ENCODE data around the gene TMEM121. TPM values are rescaled to one million over a fixed set of nuclear protein-coding genes. Genes with fewer than 3 reads are reported as not detected.

Gene TMEM121
- polyA plus RNA-seq, 1 donor, result 2.8 TPM

- DNase-seq, result no peak
These were observed 29.4 kb upstream of the TMEM121 start for GRCh38 chr14:105496831-105497591.

- no peak for DNase-seq
These were observed 28.5 kb upstream of the TMEM121 start for GRCh38 chr14:105497671-105498429.

- no peak for DNase-seq
These were observed 27.7 kb upstream of the TMEM121 start for GRCh38 chr14:105498430-105499255.

- no peak for DNase-seq
These were observed 26.9 kb upstream of the TMEM121 start for GRCh38 chr14:105499256-105500035.

DNA sequence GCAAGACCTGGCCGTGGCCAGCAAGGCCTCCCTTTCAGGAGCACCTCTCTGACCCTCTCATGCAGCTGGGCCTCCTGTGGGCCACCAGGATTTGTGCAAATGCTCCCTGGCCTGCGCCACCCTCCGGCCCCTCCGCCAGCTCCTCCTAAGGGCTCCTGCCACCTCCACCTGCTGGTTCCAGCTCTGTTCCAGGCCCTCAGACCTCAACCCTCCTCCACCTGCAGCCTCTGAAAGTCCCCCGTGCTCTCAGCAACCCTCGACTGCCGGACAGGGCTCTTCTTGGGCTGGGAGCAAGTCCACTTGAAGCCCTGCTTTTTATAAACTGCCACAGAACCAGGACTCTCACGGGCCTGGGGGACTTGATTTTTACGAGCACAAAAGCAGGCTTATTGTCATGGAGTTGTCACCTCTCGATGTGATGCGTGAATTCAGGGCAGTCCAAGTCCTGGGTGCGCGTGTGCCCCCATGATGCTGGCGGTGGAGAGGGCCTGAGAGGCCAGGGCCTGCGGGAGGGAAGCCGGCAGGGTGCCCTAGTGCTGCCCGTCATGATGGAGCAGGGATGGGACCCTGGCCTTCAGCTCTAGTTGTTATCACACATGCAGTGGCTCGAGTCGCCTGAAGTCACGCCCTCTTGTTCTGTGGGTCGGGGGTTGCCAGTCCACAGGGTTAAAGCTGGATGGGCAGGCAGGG is 26.2 kb upstream of the TMEM121 start:
- DNase-seq, result no peak

GRCh38 chr14:105500726-105501101 is 25.7 kb upstream of the TMEM121 start:
- DNase-seq, result no peak

- DNase-seq, result no peak
These were observed 24.7 kb upstream of the TMEM121 start for GRCh38 chr14:105501504-105502291.

- no peak for DNase-seq
These were observed 23.7 kb upstream of the TMEM121 start for GRCh38 chr14:105502446-105503295.

GRCh38 chr14:105503296-105503640 is 23.1 kb upstream of the TMEM121 start:
- no peak for DNase-seq

- no peak for DNase-seq
These were observed 22.3 kb upstream of the TMEM121 start for GRCh38 chr14:105503935-105504692.

- DNase-seq, result no peak
These were observed 21.3 kb upstream of the TMEM121 start for GRCh38 chr14:105505101-105505500.

- DNase-seq, result no peak
These were observed 19.1 kb upstream of the TMEM121 start for GRCh38 chr14:105507247-105507646.

- no peak for DNase-seq
These were observed 18.3 kb upstream of the TMEM121 start for GRCh38 chr14:105508069-105508468.

DNA sequence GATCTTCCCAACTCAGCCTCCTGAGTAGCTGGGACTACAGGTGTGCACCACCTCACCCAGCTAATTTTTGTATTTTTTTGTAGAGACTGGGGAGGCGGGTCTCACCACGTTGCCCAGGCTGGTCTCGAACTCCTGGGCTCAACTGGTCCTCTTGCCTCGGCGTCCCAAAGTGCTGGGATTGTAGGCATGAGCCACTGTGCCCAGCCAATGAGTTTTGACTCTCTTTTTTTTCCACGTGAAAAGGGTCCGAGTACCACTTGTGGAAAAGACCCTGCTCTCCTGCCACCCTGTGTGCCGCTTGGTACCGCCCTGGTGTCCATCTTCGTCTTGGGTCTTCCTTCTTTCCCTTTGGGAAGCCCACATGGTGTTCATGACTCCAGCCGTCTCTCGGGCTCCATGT is 17.8 kb upstream of the TMEM121 start:
- no peak for DNase-seq

DNA sequence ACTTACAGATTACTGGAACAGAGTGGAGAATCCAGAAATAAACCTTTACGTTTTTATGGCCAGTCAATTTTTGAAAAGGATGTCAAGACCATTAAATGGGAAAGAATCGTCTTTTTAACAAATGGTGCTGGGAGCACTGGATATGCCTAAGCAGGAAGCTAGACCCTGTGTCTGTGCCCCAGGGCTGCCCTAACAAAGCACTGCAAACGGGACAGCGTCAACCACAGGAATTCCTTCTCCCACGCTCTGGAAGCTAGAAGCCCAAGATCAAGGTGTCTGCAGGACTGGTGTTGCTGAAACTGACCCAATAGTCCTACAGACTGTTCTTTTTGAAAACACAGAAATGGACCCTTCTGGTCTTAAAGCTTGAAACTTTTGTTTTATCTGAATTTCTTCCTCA is 9.3 kb upstream of the TMEM121 start:
- DNase-seq, result no peak

DNA sequence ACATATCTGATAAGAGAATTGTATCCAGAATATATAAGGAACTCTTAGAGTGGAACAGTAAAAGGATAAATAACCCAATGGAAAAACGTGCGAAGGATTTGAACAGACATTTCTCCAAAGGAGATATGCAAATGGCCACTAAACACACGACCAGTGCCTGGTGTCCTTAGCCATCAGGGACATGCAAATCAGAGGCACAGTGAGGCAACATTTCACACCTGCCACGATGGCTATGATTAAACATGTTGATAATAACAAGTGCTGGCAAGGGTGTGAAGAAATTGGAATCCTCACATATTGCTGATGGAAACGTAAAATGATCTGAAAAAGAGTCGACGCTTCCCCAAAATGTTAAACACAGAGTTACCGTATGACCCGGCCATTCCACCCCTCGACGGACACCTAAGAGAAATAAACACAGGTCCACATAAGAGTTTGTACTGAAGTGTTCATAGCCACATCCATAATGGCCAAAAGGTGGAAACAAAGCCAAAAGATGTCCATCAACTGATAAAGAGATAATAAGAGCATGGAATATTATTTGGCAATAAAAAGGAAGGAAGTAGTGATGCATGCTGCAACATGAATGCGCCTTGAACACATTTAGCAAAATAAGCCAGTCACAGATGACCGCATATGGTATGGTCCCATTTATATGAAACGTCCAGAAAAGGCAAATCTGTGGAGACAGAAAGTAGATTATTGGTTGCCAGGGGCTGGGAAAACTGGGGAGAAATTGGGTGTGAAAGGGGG is 6.3 kb upstream of the TMEM121 start:
- no peak for DNase-seq

GRCh38 chr14:105525326-105525725 is 1.1 kb upstream of the TMEM121 start:
- DNase-seq, result no peak

DNA sequence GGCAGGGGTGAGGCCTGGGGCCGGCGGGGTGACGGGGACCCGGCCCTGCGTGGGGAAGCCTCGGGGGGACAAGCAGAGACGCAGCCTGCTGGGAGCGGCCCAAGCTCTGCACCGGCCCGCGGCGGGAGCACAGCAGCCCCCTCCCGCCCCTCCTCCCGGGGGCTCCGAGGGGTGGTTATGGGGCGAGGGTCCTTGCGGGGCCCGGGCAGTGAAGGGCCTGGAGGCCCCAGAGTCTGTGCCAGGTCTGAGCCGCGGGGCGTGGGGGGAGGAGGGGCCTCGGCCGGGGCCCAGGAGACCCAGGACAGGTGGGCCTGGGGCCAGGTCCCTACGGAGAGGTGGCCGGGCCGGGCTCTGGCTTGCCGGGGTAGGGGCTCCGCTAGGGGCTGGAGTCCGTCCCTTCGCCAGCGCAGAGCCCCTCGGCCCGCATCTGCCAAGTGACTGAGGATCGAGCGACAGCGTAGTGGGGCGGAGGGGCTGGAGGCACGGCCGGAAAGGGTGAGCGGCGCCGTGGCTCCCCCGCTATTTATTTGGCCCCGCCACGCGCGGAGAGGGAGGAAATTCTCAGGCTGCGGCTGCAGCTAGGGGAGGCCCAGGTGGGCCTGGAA is 495 bp downstream of the TMEM121 start:
- no peak for DNase-seq

All from left kidney (tissue), 2 donors.